Testis (tissue), 2 donors: ENCODE results near the gene SIGLEC15.

Source experiments
- POLR2A ChIP-seq: fragments of 450-650 bp; IDR thresholded peaks from one replicate; pipeline ENCODE4 v1.6.1; 2017; ENCODE audit warnings: antibody characterized with exemption, mild to moderate bottlenecking, moderate library complexity
- TF ChIP-seq, protein P1 (sequence below), 3 experiments: fragments of 450-650 bp in 2 of 3; fragments of 200-600 bp in 1 of 3; sonication (generic) in 1 of 3; IDR thresholded peaks; one replicate each; pipeline ENCODE4 v1.5.1; 2016 to 2019; ENCODE audit warnings: antibody characterized with exemption in 3 of 3, mild to moderate bottlenecking in 2 of 3, moderate library complexity in 1 of 3

- TF ChIP-seq, protein P1, sequence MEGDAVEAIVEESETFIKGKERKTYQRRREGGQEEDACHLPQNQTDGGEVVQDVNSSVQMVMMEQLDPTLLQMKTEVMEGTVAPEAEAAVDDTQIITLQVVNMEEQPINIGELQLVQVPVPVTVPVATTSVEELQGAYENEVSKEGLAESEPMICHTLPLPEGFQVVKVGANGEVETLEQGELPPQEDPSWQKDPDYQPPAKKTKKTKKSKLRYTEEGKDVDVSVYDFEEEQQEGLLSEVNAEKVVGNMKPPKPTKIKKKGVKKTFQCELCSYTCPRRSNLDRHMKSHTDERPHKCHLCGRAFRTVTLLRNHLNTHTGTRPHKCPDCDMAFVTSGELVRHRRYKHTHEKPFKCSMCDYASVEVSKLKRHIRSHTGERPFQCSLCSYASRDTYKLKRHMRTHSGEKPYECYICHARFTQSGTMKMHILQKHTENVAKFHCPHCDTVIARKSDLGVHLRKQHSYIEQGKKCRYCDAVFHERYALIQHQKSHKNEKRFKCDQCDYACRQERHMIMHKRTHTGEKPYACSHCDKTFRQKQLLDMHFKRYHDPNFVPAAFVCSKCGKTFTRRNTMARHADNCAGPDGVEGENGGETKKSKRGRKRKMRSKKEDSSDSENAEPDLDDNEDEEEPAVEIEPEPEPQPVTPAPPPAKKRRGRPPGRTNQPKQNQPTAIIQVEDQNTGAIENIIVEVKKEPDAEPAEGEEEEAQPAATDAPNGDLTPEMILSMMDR (IDR thresholded peaks at IDR 0.05): no peak
- no peak for TF ChIP-seq POLR2A
Observed at GRCh38 chr18:45865466-45865865, 40.0 kb downstream of the SIGLEC15 start.
